Fibroblast of the aortic adventitia (primary cell): Measurements from ENCODE around the gene GDPD5. TPM values are rescaled to one million over a fixed set of nuclear protein-coding genes. Genes with fewer than 3 reads are reported as not detected.

Experiments used
- DNase-seq: peaks from one replicate; pipeline ENCODE4 v3.0.0-alpha.2; 2010; ENCODE audit warnings: low read depth
- H3K4me3 ChIP-seq: 2 replicates; pipeline ENCODE4 v1.5.1; 2011; ENCODE audit warnings: low read depth, mild to moderate bottlenecking, control low read depth, low read length, moderate library complexity
- total RNA-seq: library from RNA; depleted of rRNA; stranded (reverse); fragments of >200 nt; gene quantifications from 2 replicates; pipeline ENCODE4 v1.2.3, GENCODE V29; 2012; ENCODE audit warnings: low replicate concordance
- TF ChIP-seq, protein P1 (sequence below): IDR thresholded peaks from 2 replicates; pipeline ENCODE4 v1.5.1; 2011; ENCODE audit warnings: mild to moderate bottlenecking, low read length, control low read depth, inconsistent platforms; ENCODE audit not compliant: insufficient read depth

The GDPD5 gene
- total RNA-seq, 1 donor = 5.3 TPM

DNA sequence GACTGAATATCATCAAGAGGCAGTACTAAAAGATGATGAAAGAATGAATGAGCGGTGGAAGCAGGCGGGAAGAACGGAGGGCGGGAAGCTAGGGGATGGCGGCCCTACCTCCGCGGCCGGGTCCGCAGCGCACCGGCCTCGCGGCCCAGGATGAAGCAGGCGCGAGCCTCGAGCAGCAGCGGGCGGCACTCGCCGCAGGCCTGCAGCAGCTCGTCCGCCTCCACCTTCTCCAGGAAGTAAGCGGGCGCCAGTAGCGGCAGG lies 96.2 kb downstream of the GDPD5 start:
- H3K4me3 ChIP-seq = no peak overlapping the region

DNA sequence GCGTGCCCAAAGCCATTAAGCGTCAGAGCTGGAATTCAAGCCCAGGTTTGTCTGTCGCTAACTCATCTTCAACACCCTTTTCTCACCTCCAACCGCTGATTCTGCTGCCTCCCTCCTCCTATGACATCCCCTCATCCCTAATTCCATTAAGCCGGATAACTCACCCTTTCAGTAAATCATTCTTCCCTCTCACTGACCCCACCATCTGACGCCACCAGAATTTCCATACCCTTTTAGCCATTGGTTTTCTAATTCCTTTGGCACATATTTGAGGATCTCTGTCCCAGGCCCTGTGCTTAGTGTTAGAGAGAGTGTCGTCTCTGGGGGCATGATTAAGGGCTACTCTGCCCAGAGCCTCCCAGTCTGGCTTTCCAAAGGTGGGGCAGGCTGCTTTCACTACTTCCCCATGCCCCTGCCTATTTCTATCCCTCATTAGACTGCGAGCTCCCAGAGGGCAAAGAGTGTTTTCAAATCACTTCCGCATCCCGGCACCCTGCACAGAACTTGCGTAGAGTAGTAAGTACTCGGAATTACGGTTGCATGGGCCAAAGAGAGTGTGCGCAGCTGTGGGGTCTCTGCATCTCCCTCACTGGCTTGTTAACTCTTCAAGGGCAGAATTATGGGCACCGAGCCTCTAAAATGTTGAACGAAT lies 96.6 kb downstream of the GDPD5 start:
- DNase-seq = no peak
- H3K4me3 ChIP-seq = no peak overlapping the region
- TF ChIP-seq, protein P1, sequence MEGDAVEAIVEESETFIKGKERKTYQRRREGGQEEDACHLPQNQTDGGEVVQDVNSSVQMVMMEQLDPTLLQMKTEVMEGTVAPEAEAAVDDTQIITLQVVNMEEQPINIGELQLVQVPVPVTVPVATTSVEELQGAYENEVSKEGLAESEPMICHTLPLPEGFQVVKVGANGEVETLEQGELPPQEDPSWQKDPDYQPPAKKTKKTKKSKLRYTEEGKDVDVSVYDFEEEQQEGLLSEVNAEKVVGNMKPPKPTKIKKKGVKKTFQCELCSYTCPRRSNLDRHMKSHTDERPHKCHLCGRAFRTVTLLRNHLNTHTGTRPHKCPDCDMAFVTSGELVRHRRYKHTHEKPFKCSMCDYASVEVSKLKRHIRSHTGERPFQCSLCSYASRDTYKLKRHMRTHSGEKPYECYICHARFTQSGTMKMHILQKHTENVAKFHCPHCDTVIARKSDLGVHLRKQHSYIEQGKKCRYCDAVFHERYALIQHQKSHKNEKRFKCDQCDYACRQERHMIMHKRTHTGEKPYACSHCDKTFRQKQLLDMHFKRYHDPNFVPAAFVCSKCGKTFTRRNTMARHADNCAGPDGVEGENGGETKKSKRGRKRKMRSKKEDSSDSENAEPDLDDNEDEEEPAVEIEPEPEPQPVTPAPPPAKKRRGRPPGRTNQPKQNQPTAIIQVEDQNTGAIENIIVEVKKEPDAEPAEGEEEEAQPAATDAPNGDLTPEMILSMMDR = no peak

More for the DNA sequence above, 96.2 kb downstream of the GDPD5 start:
- no peak for DNase-seq
- TF ChIP-seq, protein P1 = no peak

DNA sequence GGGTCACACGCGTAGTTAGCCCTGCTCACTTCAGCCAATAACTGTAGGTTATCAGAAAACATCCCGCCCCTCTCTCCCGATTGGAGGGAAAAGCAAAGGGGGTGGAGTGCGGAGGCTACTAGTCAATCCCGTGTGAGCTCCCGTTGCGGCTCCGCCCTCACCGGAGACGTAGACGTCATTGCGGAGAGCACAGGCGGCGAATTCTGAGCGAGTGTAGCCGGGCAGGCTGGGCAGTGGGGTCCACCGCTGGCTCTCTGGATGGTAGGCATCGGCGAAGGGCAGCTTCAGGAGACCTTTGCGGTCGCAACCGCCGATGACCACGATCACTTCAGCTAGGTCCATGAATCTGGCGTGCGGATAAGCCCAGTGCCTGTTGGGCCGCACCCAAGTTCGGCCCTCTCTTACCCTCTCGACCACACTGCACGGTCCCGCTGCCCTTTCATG lies 97.4 kb downstream of the GDPD5 start:
- TF ChIP-seq, protein P1 = no peak
- peak; percentile 81 for DNase-seq
- H3K4me3 ChIP-seq = peak overlapping the region; percentile 55

DNA sequence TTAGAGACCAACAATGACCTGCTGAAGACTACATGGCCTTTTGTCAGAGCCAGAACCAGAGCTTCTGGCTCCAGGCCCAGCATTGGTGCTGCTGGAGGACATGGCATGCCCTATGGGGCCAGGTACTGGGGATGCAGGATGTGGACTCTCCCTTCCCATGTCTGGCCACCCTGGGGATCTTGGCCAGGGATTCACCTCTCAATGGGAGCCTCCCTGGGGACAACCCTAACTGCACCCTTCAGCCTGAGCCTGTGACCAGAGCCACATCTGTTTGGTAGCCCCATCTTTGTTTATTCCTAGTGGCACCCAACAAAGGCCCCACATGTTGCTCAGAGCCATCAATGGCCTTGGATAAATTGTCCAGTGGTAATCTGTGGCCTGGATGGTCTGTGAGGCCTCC lies 98.6 kb downstream of the GDPD5 start:
- DNase-seq = no peak
- H3K4me3 ChIP-seq = no peak overlapping the region
- TF ChIP-seq, protein P1 = no peak

DNA sequence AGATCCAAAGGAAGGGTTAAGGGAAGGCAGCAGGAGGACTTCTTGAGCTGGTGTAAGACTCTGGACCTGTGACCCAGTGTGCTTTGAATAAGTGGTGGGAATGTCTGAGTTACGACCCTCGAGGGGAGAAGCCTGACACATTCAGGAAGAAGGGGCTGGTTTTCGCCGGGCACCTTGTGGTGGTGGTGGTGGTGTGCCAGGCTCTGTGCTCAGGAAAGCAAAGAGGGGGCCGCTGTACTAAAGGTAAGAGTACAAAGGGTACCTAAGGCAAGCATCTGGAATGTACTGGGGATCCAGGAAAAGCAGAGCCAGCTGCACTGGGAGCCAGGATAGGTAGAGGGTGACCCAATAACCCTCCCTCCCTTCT lies 99.0 kb downstream of the GDPD5 start:
- no peak overlapping the region for H3K4me3 ChIP-seq
- TF ChIP-seq, protein P1 = no peak
- DNase-seq = no peak

DNA sequence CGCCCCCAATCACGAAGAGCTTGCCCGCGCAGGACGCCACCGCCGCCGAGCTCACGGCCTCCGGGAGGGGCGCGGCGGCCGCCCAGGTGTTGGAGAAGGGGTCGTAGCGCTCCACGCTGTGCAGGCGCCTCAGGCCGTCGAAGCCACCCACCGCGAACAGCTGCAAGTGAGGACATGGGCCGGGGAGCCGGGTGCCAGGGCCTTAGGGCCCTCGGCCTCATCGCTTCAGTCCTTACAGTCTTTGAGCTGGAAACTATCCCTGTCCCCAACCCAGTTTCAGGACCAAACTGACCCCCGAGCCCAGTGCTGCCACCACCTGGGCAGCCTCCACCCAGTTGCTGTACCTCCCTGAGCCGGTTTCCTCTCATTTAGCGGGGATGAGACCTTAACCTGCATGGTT lies 100.3 kb downstream of the GDPD5 start:
- TF ChIP-seq, protein P1 = peak; percentile 20
- no peak for DNase-seq
- H3K4me3 ChIP-seq = no peak overlapping the region

DNA sequence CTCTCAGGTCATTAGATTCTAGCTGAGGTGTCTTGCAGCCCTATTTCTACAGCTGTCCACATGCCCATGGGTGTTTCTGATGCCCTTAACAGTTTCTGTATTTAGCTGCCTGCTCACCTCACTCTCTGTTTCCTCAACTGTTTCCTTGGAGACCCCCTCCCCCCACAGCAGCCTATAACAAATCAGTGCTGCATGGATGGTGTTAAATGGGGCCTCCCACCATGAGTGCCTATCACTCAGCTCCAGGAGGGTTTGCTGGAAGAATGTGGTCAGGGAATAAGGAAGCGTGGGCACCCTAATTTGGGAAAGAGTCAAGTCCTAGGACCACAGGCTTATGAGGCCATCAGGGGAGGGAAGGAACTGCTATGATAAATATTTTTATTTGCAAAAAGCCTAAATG lies 101.3 kb downstream of the GDPD5 start:
- DNase-seq = no peak

More for the DNA sequence above, 101.3 kb downstream of the GDPD5 start:
- no peak overlapping the region for H3K4me3 ChIP-seq
- TF ChIP-seq, protein P1 = no peak
